Fibroblast of villous mesenchyme (primary cell): ENCODE measurements around the gene MYO3B. TPM values are rescaled to one million over a fixed set of nuclear protein-coding genes. Genes with fewer than 3 reads are reported as not detected.

ENCODE experiments used
- DNase-seq: peaks from one replicate; pipeline ENCODE4 v3.0.0-alpha.2; 2010; ENCODE audit warnings: low read depth
- H3K4me3 ChIP-seq: 2 replicates; pipeline ENCODE4 v1.5.1; 2011; ENCODE audit warnings: low read depth, mild to moderate bottlenecking, low read length
- total RNA-seq: library from RNA; depleted of rRNA; stranded (reverse); fragments of >200 nt; gene quantifications from 2 replicates; pipeline ENCODE4 v1.2.3, GENCODE V29; 2012
- TF ChIP-seq, protein P1 (sequence below): IDR thresholded peaks from 2 replicates; pipeline ENCODE4 v1.5.1; 2012; ENCODE audit warnings: low read depth, mild to moderate bottlenecking, low read length; ENCODE audit not compliant: insufficient read depth

Gene MYO3B
- total RNA-seq, 1 donor, result under 0.01 TPM

DNA sequence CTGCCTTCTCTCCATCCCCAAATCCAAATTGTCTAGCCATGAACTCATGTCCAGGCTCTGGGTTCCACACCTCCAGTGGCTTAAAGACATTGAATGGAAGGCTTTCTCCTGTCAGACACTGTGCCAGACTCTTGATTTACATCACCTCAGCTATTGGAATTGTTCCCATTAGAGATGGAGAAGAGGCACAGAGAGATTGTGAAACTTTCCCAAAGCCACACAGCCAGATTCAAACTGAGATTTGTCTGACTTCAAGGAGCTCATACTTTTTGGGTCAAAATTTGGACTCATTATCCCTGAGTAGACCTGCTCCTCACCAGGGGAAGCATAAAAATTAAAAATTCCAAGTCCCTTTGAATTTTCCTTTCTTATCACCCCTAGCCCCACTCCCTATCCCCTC, 18.9 kb upstream of the MYO3B start:
- no peak for DNase-seq
- TF ChIP-seq, protein P1, sequence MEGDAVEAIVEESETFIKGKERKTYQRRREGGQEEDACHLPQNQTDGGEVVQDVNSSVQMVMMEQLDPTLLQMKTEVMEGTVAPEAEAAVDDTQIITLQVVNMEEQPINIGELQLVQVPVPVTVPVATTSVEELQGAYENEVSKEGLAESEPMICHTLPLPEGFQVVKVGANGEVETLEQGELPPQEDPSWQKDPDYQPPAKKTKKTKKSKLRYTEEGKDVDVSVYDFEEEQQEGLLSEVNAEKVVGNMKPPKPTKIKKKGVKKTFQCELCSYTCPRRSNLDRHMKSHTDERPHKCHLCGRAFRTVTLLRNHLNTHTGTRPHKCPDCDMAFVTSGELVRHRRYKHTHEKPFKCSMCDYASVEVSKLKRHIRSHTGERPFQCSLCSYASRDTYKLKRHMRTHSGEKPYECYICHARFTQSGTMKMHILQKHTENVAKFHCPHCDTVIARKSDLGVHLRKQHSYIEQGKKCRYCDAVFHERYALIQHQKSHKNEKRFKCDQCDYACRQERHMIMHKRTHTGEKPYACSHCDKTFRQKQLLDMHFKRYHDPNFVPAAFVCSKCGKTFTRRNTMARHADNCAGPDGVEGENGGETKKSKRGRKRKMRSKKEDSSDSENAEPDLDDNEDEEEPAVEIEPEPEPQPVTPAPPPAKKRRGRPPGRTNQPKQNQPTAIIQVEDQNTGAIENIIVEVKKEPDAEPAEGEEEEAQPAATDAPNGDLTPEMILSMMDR, result no peak

DNA sequence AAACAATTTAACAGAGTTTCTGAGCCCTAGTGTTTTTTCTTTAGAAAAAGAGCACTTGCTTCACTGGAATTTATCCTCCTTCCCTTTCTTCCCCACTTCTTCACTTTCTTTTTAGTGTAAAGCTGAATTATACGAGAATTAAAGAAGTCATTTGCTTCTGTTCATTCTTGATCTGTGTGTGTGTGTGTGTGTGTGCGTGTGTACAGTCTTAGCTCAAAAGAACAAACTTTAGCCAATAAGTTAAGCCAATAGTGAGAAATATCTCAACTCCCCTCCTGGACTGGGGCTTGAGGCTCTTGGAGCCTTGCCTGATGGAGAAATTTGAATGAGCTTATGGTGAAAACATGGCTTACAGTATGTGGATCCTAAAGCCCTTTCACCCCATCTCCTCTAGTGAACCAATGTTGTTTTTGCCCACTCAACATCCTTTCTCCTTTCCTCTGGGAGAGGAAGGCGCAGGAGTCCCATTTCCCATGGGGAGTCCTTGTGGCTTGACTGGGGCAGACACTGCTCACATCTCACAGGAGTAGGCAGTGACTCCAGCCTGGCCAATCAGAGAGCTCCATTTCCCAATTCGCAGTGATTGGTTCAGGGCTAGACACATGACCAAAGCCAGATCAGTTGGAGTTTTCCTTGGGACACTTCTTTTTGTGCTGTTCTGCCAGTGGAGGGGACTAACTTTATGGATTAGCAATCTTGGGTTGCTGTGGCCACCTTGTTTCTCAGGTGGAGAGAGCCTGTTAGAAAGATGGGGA, 16.3 kb upstream of the MYO3B start:
- no peak for DNase-seq
- H3K4me3 ChIP-seq, result no peak overlapping the region
- TF ChIP-seq, protein P1, result no peak

More for the DNA sequence above, 18.9 kb upstream of the MYO3B start:
- no peak overlapping the region for H3K4me3 ChIP-seq

DNA sequence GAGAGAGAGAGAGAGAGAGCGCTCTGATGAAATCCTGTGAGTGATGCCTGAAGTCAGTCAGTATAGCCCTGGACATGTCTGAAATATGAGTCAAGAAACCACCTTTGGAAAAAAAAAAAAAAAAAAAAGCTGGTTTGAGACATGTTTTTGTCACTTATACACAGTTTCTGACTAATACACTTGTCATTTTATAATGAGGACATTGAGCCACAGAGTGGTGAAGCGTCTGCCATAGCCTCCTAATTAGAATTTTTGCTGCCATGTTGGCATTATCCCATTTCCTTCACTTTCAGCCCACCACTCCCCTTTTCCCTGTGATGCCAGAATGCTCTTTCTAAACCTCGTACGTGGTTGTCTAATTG, 15.7 kb upstream of the MYO3B start:
- TF ChIP-seq, protein P1, result no peak
- H3K4me3 ChIP-seq, result no peak overlapping the region
- DNase-seq, result no peak

DNA sequence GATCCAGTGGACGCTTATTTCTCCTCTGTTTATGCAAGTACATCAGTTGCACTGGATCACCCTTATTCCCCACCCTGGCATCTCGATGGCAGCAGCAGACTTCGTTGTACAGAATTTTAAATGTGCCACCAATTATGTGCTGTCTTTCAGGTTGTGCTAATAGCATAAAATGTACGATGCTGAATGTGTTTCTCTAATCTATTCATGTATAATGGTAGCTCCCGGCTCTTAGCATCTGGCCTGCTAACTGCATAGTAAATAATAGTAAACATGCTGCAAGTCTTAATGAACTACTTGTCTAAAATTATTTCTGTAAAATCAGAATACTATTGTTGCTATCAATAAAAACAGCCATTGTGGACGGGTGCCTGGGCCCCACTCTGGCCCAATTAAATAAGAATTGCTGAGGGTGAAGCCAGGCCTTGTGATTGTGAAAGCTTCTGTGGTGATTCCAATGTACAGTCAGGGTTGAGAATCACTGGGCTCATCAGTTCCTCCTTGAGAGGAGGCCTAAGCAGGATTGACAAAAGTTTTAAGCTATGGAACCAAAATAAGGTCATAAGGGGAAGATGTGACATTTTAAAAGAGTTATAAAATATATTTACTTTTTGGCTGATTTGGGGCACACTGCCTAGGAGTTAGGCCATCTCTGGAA, 14.4 kb upstream of the MYO3B start:
- no peak overlapping the region for H3K4me3 ChIP-seq
- TF ChIP-seq, protein P1, result no peak
- no peak for DNase-seq

DNA sequence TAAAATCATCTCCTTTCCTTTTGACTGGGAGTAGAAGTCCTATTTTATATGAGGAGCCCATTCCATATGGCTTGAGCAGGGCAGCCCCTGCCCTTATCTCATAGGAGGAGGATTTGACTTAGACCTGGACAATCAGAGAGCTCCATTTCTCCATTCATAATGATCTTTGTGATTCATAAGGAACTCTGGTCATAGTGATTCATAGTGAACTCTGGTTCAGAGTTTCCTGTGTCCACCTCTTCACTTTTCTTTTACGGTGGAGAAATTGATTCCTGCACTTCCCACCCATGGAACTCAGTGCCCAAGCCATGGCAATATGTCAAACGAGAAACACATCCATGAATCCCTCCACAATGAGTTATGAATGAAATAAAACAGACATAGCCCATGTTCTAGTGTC, 12.8 kb upstream of the MYO3B start:
- no peak for DNase-seq
- TF ChIP-seq, protein P1, result no peak
- no peak overlapping the region for H3K4me3 ChIP-seq

DNA sequence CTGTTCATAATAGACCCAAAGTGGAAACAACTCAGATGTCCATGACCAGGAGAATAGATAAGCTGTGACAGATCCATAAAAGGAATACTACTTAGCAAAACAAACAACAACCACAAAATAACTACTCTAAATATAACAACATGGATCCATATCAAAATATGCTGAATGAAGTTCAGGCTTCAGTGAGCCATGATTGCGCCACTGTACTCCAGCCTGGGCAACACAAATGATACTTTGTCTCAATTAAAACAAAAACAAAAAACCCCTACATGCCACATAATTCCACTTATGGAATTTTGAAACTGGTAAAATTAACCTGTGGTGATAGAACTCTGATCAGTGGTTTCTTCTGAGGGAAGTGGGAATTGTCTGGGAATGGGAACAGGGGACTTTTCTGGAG, 11.2 kb upstream of the MYO3B start:
- DNase-seq, result peak; percentile 30
- TF ChIP-seq, protein P1, result no peak
- no peak overlapping the region for H3K4me3 ChIP-seq
